GM12873 (cell line): Measurements from ENCODE around the gene NFILZ.

Experiments
- CTCF ChIP-seq: IDR thresholded peaks from 2 replicates; pipeline ENCODE4 v1.5.1; 2012; ENCODE audit warnings: low read depth, mild to moderate bottlenecking, moderate library complexity, low read length, control low read depth; ENCODE audit not compliant: insufficient read depth; ENCODE audit errors: missing control alignments

The NFILZ gene

GRCh38 chr19:8678244-8678807, 47.9 kb downstream of the NFILZ start:
- no peak for TF ChIP-seq CTCF
